WTC11 (cell line): Measurements from ENCODE around the gene S100PBP. TPM values are rescaled to one million over a fixed set of nuclear protein-coding genes. Genes with fewer than 3 reads are reported as not detected.
A peak's percentile ranks its signal among the peaks of the same experiment; 100 is the strongest.

ENCODE experiments used
- AFF4 ChIP-seq: sonication (generic); formaldehyde crosslinking; IDR thresholded peaks from 2 replicates; pipeline ENCODE4 v1.8.1; 2023; ENCODE audit warnings: mild to moderate bottlenecking, missing genetic modification reagents, borderline replicate concordance
- ARID4B ChIP-seq: sonication (generic); formaldehyde crosslinking; IDR thresholded peaks from 2 replicates; pipeline ENCODE4 v1.8.0; 2023; ENCODE audit warnings: missing genetic modification reagents, mild to moderate bottlenecking, borderline replicate concordance
- ATF2 ChIP-seq: sonication (generic); formaldehyde crosslinking; IDR thresholded peaks from 2 replicates; pipeline ENCODE4 v1.8.1; 2022; ENCODE audit warnings: low read depth, missing genetic modification reagents, borderline replicate concordance
- CDX4 ChIP-seq: fragments of 250-450 bp; sonication (Bioruptor Pico); IDR thresholded peaks from 2 replicates; pipeline ENCODE4 v1.9.0; 2021; ENCODE audit warnings: moderate library complexity, mild to moderate bottlenecking, inconsistent platforms, borderline replicate concordance
- FOXP1 ChIP-seq: sonication (generic); formaldehyde crosslinking; IDR thresholded peaks from 2 replicates; pipeline ENCODE4 v1.8.0; 2022; ENCODE audit warnings: missing genetic modification reagents, mild to moderate bottlenecking, moderate library complexity, borderline replicate concordance
- FOXP4 ChIP-seq: sonication (generic); formaldehyde crosslinking; IDR thresholded peaks from 2 replicates; pipeline ENCODE4 v1.8.0; 2022; ENCODE audit warnings: mild to moderate bottlenecking, missing genetic modification reagents
- GRHL2 ChIP-seq: fragments of 250-450 bp; sonication (Bioruptor Pico); IDR thresholded peaks from 2 replicates; pipeline ENCODE4 v1.8.0; 2022; ENCODE audit warnings: mild to moderate bottlenecking, moderate library complexity; ENCODE audit not compliant: insufficient replicate concordance, severe bottlenecking
- JAZF1 ChIP-seq: fragments of 250-450 bp; sonication (Bioruptor Pico); IDR thresholded peaks from 2 replicates; pipeline ENCODE4 v1.9.0; 2021; ENCODE audit warnings: moderate library complexity, mild to moderate bottlenecking, inconsistent platforms
- NFE2L1 ChIP-seq: sonication (generic); formaldehyde crosslinking; IDR thresholded peaks from 2 replicates; pipeline ENCODE4 v1.8.1; 2023; ENCODE audit warnings: missing genetic modification reagents
- NR3C1 ChIP-seq: sonication (generic); formaldehyde crosslinking; conservative IDR thresholded peaks from 2 replicates; pipeline ENCODE4 v1.8.1; 2023; ENCODE audit warnings: low read depth, mild to moderate bottlenecking, missing genetic modification reagents
- PRRX2 ChIP-seq: fragments of 250-450 bp; sonication (Bioruptor Pico); IDR thresholded peaks from 2 replicates; pipeline ENCODE4 v1.8.0; 2021; ENCODE audit warnings: mild to moderate bottlenecking
- SP1 ChIP-seq: sonication (generic); formaldehyde crosslinking; conservative IDR thresholded peaks from 2 replicates; pipeline ENCODE4 v1.8.1; 2022; ENCODE audit warnings: missing genetic modification reagents
- STAT6 ChIP-seq: sonication (generic); formaldehyde crosslinking; conservative IDR thresholded peaks from 2 replicates; pipeline ENCODE4 v1.8.1; 2023; ENCODE audit warnings: mild to moderate bottlenecking, low read depth, missing genetic modification reagents, moderate library complexity
- TCF7 ChIP-seq: sonication (generic); formaldehyde crosslinking; IDR thresholded peaks from 2 replicates; pipeline ENCODE4 v1.8.0; 2022; ENCODE audit warnings: mild to moderate bottlenecking, low read depth, missing genetic modification reagents, moderate library complexity
- ZBTB21 ChIP-seq: sonication (generic); formaldehyde crosslinking; IDR thresholded peaks from 2 replicates; pipeline ENCODE4 v1.8.1; 2023; ENCODE audit warnings: mild to moderate bottlenecking, missing genetic modification reagents, borderline replicate concordance
- ZNF138 ChIP-seq: sonication (generic); formaldehyde crosslinking; conservative IDR thresholded peaks from 2 replicates; pipeline ENCODE4 v1.8.1; 2022; ENCODE audit warnings: mild to moderate bottlenecking, moderate library complexity, missing genetic modification reagents
- ZNF281 ChIP-seq: sonication (generic); formaldehyde crosslinking; IDR thresholded peaks from 2 replicates; pipeline ENCODE4 v1.8.0; 2023; ENCODE audit warnings: mild to moderate bottlenecking, missing genetic modification reagents
- ZNF416 ChIP-seq: fragments of 250-450 bp; sonication (Bioruptor Pico); IDR thresholded peaks from 2 replicates; pipeline ENCODE4 v1.9.0; 2021; ENCODE audit warnings: mild to moderate bottlenecking, inconsistent platforms
- ZNF423 ChIP-seq: fragments of 250-450 bp; sonication (Bioruptor Pico); IDR thresholded peaks from 2 replicates; pipeline ENCODE4 v2.1.2; 2022; ENCODE audit warnings: mild to moderate bottlenecking, moderate library complexity
- total RNA-seq: library from RNA; stranded (reverse); gene quantifications from 3 replicates; pipeline ENCODE4 v1.2.3, GENCODE V29; 2021

The S100PBP gene
- total RNA-seq, 1 experiment from 2014 or later, result 62.9 TPM

- TF ChIP-seq ZNF281 (CRISPR knock-in tag) (peak; percentile 98), ZNF423 (CRISPR knock-in tag) (peak; percentile 70; the same call in 1 of the 2 replicates), CDX4 (CRISPR knock-in tag) (no peak), TCF7 (CRISPR knock-in tag) (peak; percentile 98), ZBTB21 (CRISPR knock-in tag) (peak; percentile 96), JAZF1 (CRISPR knock-in tag) (no peak), STAT6 (CRISPR knock-in tag) (peak; percentile 92; the same call in 1 of the 2 replicates), ATF2 (CRISPR knock-in tag) (peak; percentile 94), GRHL2 (CRISPR knock-in tag) (no peak), ZNF138 (CRISPR knock-in tag) (peak; percentile 94; the same call in 1 of the 2 replicates), FOXP4 (peak; percentile 99), NFE2L1 (peak; percentile 86), PRRX2 (CRISPR knock-in tag) (peak; percentile 96), FOXP1 (CRISPR knock-in tag) (peak; percentile 99), NR3C1 (peak; percentile 99), ARID4B (CRISPR knock-in tag) (peak; percentile 100), AFF4 (CRISPR knock-in tag) (peak; percentile 95), SP1 (CRISPR knock-in tag) (peak; percentile 81), ZNF416 (peak; percentile 80; the same call in 1 of the 2 replicates)
These were observed 68.8 kb downstream of the S100PBP start, which contains the start of gene HPCA (continued) for GRCh38 chr1:32886004-32886827.
